RWPE1 (cell line): ENCODE results near the gene MYO1D.
"Not testable (repeated sequence)": the region's sequence is repeated elsewhere in the genome, so short reads cannot be mapped to it uniquely, and the experiment has no call there.

Experiments used
- CTCF ChIA-PET: fragments of 350-600 bp; sonication (Branson Sonifier 250); formaldehyde crosslinking; extraction: SDS; loops from one replicate; lab custom pipeline; 2021; lab: Yijun Ruan, JAX
- POLR2A ChIA-PET: fragments of 400-600 bp; formaldehyde crosslinking; extraction: SDS; loops from one replicate; lab custom pipeline; 2020; ENCODE audit warnings: antibody characterized with exemption; ENCODE audit not compliant: low non-redundant PET; lab: Yijun Ruan, JAX
- DNase-seq: peaks from one replicate; pipeline ENCODE4 v3.0.0; 2012; ENCODE audit warnings: low spot score
- H3K27ac ChIP-seq: fragments of 450-650 bp; 2 replicates; pipeline ENCODE4 v1.5.1; 2017
- TF ChIP-seq, protein P1 (sequence below): fragments of 450-650 bp; conservative IDR thresholded peaks from 2 replicates; pipeline ENCODE4 v1.5.1; 2017; ENCODE audit warnings: low read depth, mild to moderate bottlenecking

The MYO1D gene

DNA sequence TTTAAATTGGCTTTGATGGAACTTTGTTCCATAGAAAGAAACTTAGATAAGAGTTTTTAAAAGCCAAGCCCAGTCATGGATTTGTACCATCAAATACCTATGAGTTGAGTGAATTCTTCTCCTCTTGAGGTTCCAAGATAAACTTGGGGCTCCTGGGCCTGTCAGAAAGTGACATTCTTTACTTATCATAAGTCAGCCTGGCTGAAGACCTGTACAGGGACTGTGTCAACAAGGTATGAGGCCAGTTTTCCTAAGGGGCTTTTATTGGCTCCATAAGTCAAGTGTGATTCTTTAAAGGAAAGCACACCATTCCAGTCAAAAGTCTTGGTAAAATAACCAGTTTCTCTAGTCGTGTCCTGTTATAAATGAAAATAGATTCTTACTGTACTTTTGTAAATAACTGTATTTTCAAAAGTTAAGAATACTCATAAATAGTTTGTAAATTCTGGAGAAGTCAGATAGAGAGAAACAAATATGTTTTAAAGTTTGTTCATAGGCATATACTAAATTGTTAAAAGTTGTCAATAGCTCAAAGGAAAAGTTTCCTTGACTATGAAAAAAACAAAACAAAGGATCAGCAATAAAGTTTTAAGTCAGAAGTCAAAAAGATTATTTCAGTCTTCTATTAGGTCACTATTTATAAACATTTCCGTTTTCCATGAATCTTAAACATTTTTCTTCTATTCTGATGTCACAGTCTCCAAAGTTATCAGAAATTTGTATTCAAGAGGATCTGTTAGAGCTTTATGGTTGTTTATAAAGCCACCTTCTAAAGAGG lies 22.5 kb upstream of the MYO1D start:
- ChIA-PET CTCF (no interaction called here), POLR2A (no interaction called here)
- TF ChIP-seq, protein P1, sequence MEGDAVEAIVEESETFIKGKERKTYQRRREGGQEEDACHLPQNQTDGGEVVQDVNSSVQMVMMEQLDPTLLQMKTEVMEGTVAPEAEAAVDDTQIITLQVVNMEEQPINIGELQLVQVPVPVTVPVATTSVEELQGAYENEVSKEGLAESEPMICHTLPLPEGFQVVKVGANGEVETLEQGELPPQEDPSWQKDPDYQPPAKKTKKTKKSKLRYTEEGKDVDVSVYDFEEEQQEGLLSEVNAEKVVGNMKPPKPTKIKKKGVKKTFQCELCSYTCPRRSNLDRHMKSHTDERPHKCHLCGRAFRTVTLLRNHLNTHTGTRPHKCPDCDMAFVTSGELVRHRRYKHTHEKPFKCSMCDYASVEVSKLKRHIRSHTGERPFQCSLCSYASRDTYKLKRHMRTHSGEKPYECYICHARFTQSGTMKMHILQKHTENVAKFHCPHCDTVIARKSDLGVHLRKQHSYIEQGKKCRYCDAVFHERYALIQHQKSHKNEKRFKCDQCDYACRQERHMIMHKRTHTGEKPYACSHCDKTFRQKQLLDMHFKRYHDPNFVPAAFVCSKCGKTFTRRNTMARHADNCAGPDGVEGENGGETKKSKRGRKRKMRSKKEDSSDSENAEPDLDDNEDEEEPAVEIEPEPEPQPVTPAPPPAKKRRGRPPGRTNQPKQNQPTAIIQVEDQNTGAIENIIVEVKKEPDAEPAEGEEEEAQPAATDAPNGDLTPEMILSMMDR = no peak
- H3K27ac ChIP-seq = no peak overlapping the region
- no peak for DNase-seq

DNA sequence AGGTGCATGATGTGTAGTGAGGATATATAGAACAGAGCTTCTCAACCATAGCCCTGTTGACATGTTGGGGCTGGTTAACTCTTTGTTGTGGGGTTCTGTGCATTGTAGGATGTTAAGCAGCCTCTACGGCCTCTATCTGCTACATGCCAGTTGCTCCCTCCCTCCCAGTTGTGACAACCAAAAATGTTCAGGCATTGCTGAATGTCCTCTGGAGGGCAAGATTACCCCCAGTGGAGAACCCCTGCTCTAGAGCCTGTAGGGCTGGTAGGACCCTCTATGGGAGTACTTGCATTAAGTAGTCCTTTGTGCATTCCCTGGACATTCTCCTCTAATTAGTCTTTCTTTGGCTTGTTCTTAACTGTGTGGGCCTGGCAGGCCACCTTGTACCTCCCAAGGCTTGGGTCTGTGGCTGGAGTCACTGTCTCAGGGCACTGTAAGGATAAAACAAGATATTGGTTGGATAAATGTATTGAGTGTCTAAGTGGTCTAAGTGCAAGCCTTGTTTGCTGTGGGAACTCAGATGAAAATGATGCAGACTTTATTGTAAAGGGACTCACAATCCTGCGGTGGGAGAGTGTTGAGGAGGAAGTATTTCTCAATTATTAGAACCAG lies 19.8 kb upstream of the MYO1D start:
- ChIA-PET CTCF (interaction anchor here (1.2 kb wide), 1 partner anchor 20 kb away, joined by 3 read pairs; the partner anchor contains the start of gene MYO1D), POLR2A (no interaction called here)
- H3K27ac ChIP-seq = no peak overlapping the region
- TF ChIP-seq, protein P1 = no peak
- no peak for DNase-seq

DNA sequence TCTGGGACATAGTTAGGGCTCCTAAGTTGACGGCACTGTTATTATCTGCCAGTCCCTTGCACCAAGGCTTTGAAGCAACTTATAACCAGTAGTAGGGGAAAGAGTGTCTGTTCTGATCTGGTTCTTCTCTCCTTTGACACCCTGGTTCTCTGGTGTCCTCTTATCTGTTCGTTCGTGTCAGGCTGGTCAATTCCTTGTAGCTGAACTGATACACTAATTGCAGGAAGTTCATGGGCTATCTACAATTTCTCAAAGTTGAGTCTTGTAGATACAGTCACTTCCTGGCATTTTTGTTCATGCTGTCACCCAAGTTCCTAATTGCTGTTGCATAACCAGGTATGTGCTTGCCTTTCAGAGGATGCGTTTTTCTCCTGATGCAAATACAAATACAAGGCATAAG lies 17.3 kb upstream of the MYO1D start:
- ChIA-PET POLR2A (no interaction called here), CTCF (interaction anchor here (0.6 kb wide), 2 partner anchors 16 to 17 kb away, joined by 3 read pairs; partner anchors contain the start of gene MYO1D)
- H3K27ac ChIP-seq = no peak overlapping the region
- TF ChIP-seq, protein P1 = no peak
- no peak for DNase-seq

DNA sequence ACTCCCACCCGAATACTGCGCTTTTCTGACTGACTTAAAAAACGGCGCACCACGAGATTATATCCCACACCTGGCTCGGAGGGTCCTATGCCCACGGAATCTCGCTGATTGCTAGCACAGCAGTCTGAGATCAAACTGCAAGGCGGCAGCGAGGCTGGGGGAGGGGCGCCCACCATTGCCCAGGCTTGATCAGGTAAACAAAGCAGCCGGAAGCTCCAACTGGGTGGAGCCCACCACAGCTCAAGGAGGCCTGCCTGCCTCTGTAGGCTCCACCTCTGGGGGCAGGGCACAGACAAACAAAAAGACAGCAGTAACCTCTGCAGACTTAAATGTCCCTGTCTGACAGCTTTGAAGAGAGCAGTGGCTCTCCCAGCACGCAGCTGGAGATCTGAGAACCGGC lies 10.5 kb upstream of the MYO1D start:
- H3K27ac ChIP-seq, CTCF ChIA-PET, POLR2A ChIA-PET, DNase-seq: not testable (repeated sequence)

GRCh38 chr17:32886951-32887350 lies 10.0 kb upstream of the MYO1D start:
- POLR2A ChIA-PET, CTCF ChIA-PET, H3K27ac ChIP-seq, DNase-seq: not testable (repeated sequence)

- TF ChIP-seq, protein P1 = no peak
- no peak overlapping the region for H3K27ac ChIP-seq
- DNase-seq = no peak
- POLR2A ChIA-PET = no interaction called here
- CTCF ChIA-PET = no interaction called here
Observed at GRCh38 chr17:32882734-32883133, 5.8 kb upstream of the MYO1D start.

- CTCF ChIA-PET = no interaction called here
- no peak for DNase-seq
- no peak overlapping the region for H3K27ac ChIP-seq
- TF ChIP-seq, protein P1 = no peak
- POLR2A ChIA-PET = no interaction called here
Observed at GRCh38 chr17:32882029-32882428, 5.1 kb upstream of the MYO1D start.
